ENCODE measurements around the gene PPP3CA.

PPP3CA gene

DNA sequence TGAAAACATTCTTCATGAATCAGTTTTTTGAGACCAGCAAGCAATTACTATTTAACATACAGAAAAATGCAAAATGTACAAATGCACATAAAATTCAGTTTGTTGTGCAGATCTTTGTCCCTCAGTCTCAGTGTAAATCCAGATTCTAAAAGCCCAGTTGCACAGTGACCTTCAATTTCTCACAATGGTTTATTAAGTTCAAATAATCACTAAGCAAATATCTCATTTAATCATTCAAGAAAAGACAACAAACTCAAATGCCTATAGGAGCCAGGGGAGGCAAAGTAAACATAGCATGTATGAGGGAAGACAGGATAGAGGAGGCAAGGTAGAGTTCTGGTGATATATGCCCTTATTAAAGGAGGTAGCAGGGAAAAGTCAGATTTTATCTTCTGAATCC, 82.8 kb downstream of the PPP3CA start:
- POLR2A ChIA-PET: no interaction called here
- CTCF ChIA-PET: no interaction called here
- TF ChIP-seq L3MBTL2 (conservative IDR thresholded peaks at IDR 0.05) (no peak), FOXM1 (IDR thresholded peaks at IDR 0.05; ENCODE audit: borderline replicate concordance) (no peak), FOXK2 (IDR thresholded peaks at IDR 0.05) (no peak), BHLHE40 (IDR thresholded peaks at IDR 0.05; ENCODE audit: borderline replicate concordance) (no peak), NFRKB (IDR thresholded peaks at IDR 0.05) (no peak), FOXA1 (IDR thresholded peaks at IDR 0.05) (no peak)
- no peak for DNase-seq (ENCODE audit: extremely low spot score)

DNA sequence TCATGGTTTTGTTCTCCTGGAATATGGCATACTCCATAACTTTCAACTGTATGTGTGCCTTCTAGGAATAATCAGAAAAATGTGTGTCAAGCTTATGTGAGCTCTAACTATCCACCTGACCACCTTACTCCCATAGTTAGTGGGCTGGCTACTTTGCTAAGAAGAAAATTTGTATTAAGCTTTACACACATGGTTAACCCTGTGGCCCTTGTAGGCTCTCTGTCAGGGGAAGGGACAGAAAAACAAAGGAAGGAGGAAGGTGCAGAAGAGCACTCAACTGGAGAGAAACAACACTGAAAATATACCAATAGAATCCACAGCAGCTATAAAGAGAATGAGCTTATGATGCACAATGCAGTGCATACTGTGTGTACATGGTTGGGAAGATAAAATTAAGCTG, 84.6 kb downstream of the PPP3CA start:
- TF ChIP-seq L3MBTL2 (conservative IDR thresholded peaks at IDR 0.05) (no peak), FOXM1 (IDR thresholded peaks at IDR 0.05; ENCODE audit: borderline replicate concordance) (no peak), LEF1 (IDR thresholded peaks at IDR 0.05; ENCODE audit: borderline replicate concordance) (no peak), BHLHE40 (IDR thresholded peaks at IDR 0.05; ENCODE audit: borderline replicate concordance) (no peak), HDGF (IDR thresholded peaks at IDR 0.05; ENCODE audit: borderline replicate concordance) (no peak), ELF4 (IDR thresholded peaks at IDR 0.05) (no peak), NFRKB (IDR thresholded peaks at IDR 0.05) (no peak), ARNT (IDR thresholded peaks at IDR 0.05) (no peak)
- ChIA-PET CTCF (no interaction called here), POLR2A (no interaction called here)
- DNase-seq (ENCODE audit: extremely low spot score): no peak

DNA sequence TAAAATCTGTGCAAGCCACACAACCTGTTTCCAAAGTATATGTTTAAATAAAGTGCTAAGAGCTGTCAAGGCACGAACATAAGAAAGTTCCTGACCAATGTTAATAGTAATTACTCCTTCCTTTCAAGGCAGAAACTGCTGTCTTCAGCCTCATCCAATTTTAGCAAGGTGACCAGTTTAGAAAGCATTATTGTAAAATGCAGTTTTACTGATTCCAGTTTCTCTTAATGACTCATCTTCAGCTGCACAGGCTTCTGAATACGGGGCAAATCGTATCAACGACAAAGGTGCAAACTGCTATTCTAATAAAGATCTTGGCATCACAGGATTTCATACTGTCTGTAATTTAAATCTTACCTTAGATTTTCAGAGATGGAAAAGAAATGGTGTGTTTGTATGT, 87.5 kb downstream of the PPP3CA start:
- no peak for DNase-seq (ENCODE audit: extremely low spot score)
- TF ChIP-seq FOXA1 (IDR thresholded peaks at IDR 0.05) (no peak), LEF1 (IDR thresholded peaks at IDR 0.05; ENCODE audit: borderline replicate concordance) (no peak), NFRKB (IDR thresholded peaks at IDR 0.05) (no peak), FOXM1 (IDR thresholded peaks at IDR 0.05; ENCODE audit: borderline replicate concordance) (no peak), ARNT (IDR thresholded peaks at IDR 0.05) (no peak), TARDBP (IDR thresholded peaks at IDR 0.05) (no peak), SP1 (IDR thresholded peaks at IDR 0.05) (no peak), SUZ12 (IDR thresholded peaks at IDR 0.05) (no peak), ELF4 (IDR thresholded peaks at IDR 0.05) (no peak), L3MBTL2 (conservative IDR thresholded peaks at IDR 0.05) (no peak), CTBP1 (IDR thresholded peaks at IDR 0.05; ENCODE audit: borderline replicate concordance) (no peak), HDGF (IDR thresholded peaks at IDR 0.05; ENCODE audit: borderline replicate concordance) (no peak), BHLHE40 (IDR thresholded peaks at IDR 0.05; ENCODE audit: borderline replicate concordance) (no peak), ZNF384 (IDR thresholded peaks at IDR 0.05) (no peak), FOXK2 (IDR thresholded peaks at IDR 0.05) (no peak)
- TF ChIP-seq, protein P1, sequence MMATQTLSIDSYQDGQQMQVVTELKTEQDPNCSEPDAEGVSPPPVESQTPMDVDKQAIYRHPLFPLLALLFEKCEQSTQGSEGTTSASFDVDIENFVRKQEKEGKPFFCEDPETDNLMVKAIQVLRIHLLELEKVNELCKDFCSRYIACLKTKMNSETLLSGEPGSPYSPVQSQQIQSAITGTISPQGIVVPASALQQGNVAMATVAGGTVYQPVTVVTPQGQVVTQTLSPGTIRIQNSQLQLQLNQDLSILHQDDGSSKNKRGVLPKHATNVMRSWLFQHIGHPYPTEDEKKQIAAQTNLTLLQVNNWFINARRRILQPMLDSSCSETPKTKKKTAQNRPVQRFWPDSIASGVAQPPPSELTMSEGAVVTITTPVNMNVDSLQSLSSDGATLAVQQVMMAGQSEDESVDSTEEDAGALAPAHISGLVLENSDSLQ (IDR thresholded peaks at IDR 0.05): no peak
- ChIA-PET POLR2A (no interaction called here), CTCF (no interaction called here)

DNA sequence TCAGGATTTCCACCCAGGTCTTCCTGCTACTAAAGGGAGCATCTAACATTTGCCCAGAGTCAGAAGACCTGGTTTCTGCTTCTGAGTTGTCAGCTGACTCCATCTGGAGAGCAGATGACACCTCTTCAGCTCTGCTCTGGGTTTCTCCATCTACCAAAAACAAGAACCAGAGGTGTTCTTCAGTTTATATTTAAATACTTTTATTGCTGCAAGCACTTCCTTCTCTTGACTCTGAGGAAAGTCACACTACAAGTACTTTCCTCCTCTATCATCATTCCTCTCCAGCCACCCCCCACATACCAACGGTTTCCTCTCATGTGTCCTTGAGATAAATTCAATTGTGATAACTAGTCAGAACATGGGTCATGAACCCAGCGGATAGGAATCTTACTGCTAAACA, 88.4 kb downstream of the PPP3CA start:
- TF ChIP-seq FOXM1 (IDR thresholded peaks at IDR 0.05; ENCODE audit: borderline replicate concordance): no peak
- no peak for TF ChIP-seq FOXK2 (IDR thresholded peaks at IDR 0.05)
- TF ChIP-seq ZNF384 (IDR thresholded peaks at IDR 0.05): no peak
- TF ChIP-seq LEF1 (IDR thresholded peaks at IDR 0.05; ENCODE audit: borderline replicate concordance): no peak
- TF ChIP-seq NFRKB (IDR thresholded peaks at IDR 0.05): no peak
- no peak for TF ChIP-seq TARDBP (IDR thresholded peaks at IDR 0.05)
- no peak for TF ChIP-seq HDGF (IDR thresholded peaks at IDR 0.05; ENCODE audit: borderline replicate concordance)
- no peak for TF ChIP-seq BHLHE40 (IDR thresholded peaks at IDR 0.05; ENCODE audit: borderline replicate concordance)
- TF ChIP-seq ARNT (IDR thresholded peaks at IDR 0.05): no peak
- TF ChIP-seq SP1 (IDR thresholded peaks at IDR 0.05): no peak
- no peak for TF ChIP-seq SUZ12 (IDR thresholded peaks at IDR 0.05)
- no peak for TF ChIP-seq FOXA1 (IDR thresholded peaks at IDR 0.05)
- TF ChIP-seq CTBP1 (IDR thresholded peaks at IDR 0.05; ENCODE audit: borderline replicate concordance): no peak
- TF ChIP-seq, protein P1 (IDR thresholded peaks at IDR 0.05): no peak
- no peak for TF ChIP-seq ELF4 (IDR thresholded peaks at IDR 0.05)
- no peak for TF ChIP-seq L3MBTL2 (conservative IDR thresholded peaks at IDR 0.05)
- CTCF ChIA-PET: no interaction called here
- no peak for DNase-seq (ENCODE audit: extremely low spot score)
- POLR2A ChIA-PET: no interaction called here

DNA sequence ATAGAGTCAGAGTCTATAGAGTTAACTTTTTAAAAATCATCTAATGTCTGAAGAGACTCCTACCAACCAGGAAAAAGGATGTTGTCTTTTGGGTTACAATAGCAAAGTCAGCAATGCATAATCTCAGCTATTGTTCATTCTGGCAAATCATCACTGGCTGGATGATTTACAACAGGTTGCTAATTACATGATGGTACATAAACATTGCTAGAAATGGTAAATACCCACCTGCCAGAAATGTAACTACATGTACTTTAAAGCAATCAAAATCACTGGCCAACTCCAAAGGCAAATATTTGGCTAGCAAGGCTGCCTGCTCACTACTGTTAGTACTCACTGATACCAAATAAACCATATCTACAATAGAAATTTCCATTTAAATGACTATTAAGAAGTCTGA, 91.1 kb downstream of the PPP3CA start:
- TF ChIP-seq SP1 (IDR thresholded peaks at IDR 0.05) (no peak), CTBP1 (IDR thresholded peaks at IDR 0.05; ENCODE audit: borderline replicate concordance) (no peak), ARNT (IDR thresholded peaks at IDR 0.05) (no peak), FOXA1 (IDR thresholded peaks at IDR 0.05) (no peak), L3MBTL2 (conservative IDR thresholded peaks at IDR 0.05) (no peak), BHLHE40 (IDR thresholded peaks at IDR 0.05; ENCODE audit: borderline replicate concordance) (no peak), FOXK2 (IDR thresholded peaks at IDR 0.05) (no peak), FOXM1 (IDR thresholded peaks at IDR 0.05; ENCODE audit: borderline replicate concordance) (no peak), ZNF384 (IDR thresholded peaks at IDR 0.05) (no peak), TARDBP (IDR thresholded peaks at IDR 0.05) (no peak), SUZ12 (IDR thresholded peaks at IDR 0.05) (no peak), ELF4 (IDR thresholded peaks at IDR 0.05) (no peak)
- TF ChIP-seq, protein P1 (IDR thresholded peaks at IDR 0.05): no peak
- DNase-seq (ENCODE audit: extremely low spot score): no peak
- ChIA-PET CTCF (no interaction called here), POLR2A (no interaction called here)

DNA sequence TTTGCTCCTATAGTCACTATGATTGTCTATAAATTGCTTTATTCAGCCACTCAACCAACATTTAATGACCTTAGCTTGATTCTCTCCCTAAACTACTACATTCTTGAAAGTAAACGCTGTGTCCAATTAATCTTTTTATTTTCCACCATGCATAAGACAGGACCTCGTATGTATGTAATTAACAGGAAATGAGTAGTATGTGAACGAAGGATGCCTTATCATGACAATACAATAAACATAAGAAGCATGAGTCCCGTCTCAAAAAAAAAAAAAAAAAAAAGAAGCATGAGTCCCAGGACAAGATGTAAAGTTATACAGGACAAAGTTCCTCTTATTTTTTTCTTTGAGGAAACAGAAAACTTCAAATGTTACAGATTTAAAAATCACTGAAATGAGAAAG, 92.5 kb downstream of the PPP3CA start:
- POLR2A ChIA-PET: no interaction called here
- DNase-seq (ENCODE audit: extremely low spot score): no peak
- CTCF ChIA-PET: no interaction called here
- no peak for TF ChIP-seq SP1 (IDR thresholded peaks at IDR 0.05)
- no peak for TF ChIP-seq ZNF384 (IDR thresholded peaks at IDR 0.05)
- no peak for TF ChIP-seq TARDBP (IDR thresholded peaks at IDR 0.05)
- no peak for TF ChIP-seq ARNT (IDR thresholded peaks at IDR 0.05)
- TF ChIP-seq CTBP1 (IDR thresholded peaks at IDR 0.05; ENCODE audit: borderline replicate concordance): no peak
- no peak for TF ChIP-seq FOXA1 (IDR thresholded peaks at IDR 0.05)
- no peak for TF ChIP-seq LEF1 (IDR thresholded peaks at IDR 0.05; ENCODE audit: borderline replicate concordance)
- TF ChIP-seq FOXK2 (IDR thresholded peaks at IDR 0.05): no peak

Measured in HEK293T (cell line).